DOHH2 (cell line): Measurements from ENCODE around the gene ZFR.

Experiments
- CTCF ChIP-seq: fragments of 200-600 bp; sonication (generic); IDR thresholded peaks from one replicate; pipeline ENCODE4 v1.5.1; 2014; ENCODE audit warnings: antibody characterized with exemption, mild to moderate bottlenecking, low read depth, low read length; ENCODE audit not compliant: poor library complexity, severe bottlenecking
- EZH2phosphoT487 ChIP-seq: fragments of 200-600 bp; sonication (generic); IDR thresholded peaks from 2 replicates; pipeline ENCODE4 v1.6.1; 2017; ENCODE audit warnings: borderline replicate concordance, mild to moderate bottlenecking, antibody characterized with exemption, low read length, moderate library complexity, mixed read lengths

- no peak for TF ChIP-seq CTCF
- no peak for TF ChIP-seq EZH2phosphoT487
Measured at GRCh38 chr5:32363030-32363429, 81.5 kb downstream of the ZFR start.
